IMR-90 (cell line): Measurements from ENCODE around the gene PSD. TPM values are rescaled to one million over a fixed set of nuclear protein-coding genes. Genes with fewer than 3 reads are reported as not detected.

Experiments
- ATAC-seq: fragments of 200-7000 bp; cut with Tn5 transposase; 2 replicates; pipeline ENCODE4 v1.9.1; 2020; ENCODE audit warnings: low read depth, mild to moderate bottlenecking, moderate library complexity
- BruUV-seq: library from RNA; stranded (reverse); fragments of 400-500 nt; replicated peaks from 2 replicates; lab custom pipeline; 2021; lab: Mats Ljungman, UMichigan
- CTCF ChIA-PET: fragments of 300-600 bp; formaldehyde crosslinking; extraction: SDS; loops from one replicate; lab custom pipeline; 2021; ENCODE audit warnings: antibody characterized with exemption; lab: Yijun Ruan, JAX
- POLR2A ChIA-PET: fragments of 300-600 bp; sonication (Branson Sonifier 250); formaldehyde crosslinking; loops from one replicate; lab custom pipeline; 2022; ENCODE audit warnings: antibody characterized with exemption; ENCODE audit not compliant: unreplicated experiment; lab: Charles Lee
- DNase-seq: peaks from one replicate; pipeline ENCODE4 v3.0.0; 2013
- H2AFZ ChIP-seq: replicated peaks from 2 replicates; pipeline ENCODE3; 2013; ENCODE audit warnings: low read length, mild to moderate bottlenecking; ENCODE audit not compliant: poor library complexity
- H2AK5ac ChIP-seq: 2 replicates; pipeline ENCODE4 v1.6.1; 2013; ENCODE audit warnings: low read depth, low read length, inconsistent platforms
- H2AK9ac ChIP-seq: replicated peaks from 2 replicates; pipeline ENCODE3; 2013; ENCODE audit warnings: mild to moderate bottlenecking, low read depth, low read length, moderate library complexity; ENCODE audit not compliant: poor library complexity
- H2BK120ac ChIP-seq: 2 replicates; pipeline ENCODE4 v1.6.1; 2013; ENCODE audit warnings: low read depth, low read length, inconsistent platforms
- H2BK15ac ChIP-seq: 3 replicates; pipeline ENCODE4 v1.6.1; 2013; ENCODE audit warnings: low read depth, low read length, inconsistent platforms
- H2BK20ac ChIP-seq: 2 replicates; pipeline ENCODE4 v1.6.1; 2013; ENCODE audit warnings: low read depth, mild to moderate bottlenecking, inconsistent platforms, low read length, moderate library complexity
- H2BK5ac ChIP-seq: 2 replicates; pipeline ENCODE4 v1.6.1; 2013; ENCODE audit warnings: mild to moderate bottlenecking, low read depth, low read length, inconsistent platforms; ENCODE audit not compliant: poor library complexity, severe bottlenecking
- H3K14ac ChIP-seq: replicated peaks from 2 replicates; pipeline ENCODE4 v1.6.1; 2013; ENCODE audit warnings: low read depth, low read length, inconsistent platforms
- H3K18ac ChIP-seq: 2 replicates; pipeline ENCODE4 v1.6.1; 2013; ENCODE audit warnings: low read depth, low read length, control low read depth
- H3K23ac ChIP-seq: 2 replicates; pipeline ENCODE4 v1.6.1; 2013; ENCODE audit warnings: low read depth, low read length, inconsistent platforms
- H3K27ac ChIP-seq: 2 replicates; pipeline ENCODE4 v1.5.1; 2013; ENCODE audit warnings: mild to moderate bottlenecking, control low read depth, low read length; ENCODE audit not compliant: insufficient read depth
- H3K27me3 ChIP-seq: 2 replicates; pipeline ENCODE4 v1.6.1; 2013; ENCODE audit warnings: low read length; ENCODE audit not compliant: control insufficient read depth, insufficient read depth
- H3K36me3 ChIP-seq: 2 replicates; pipeline ENCODE4 v1.6.1; 2013; ENCODE audit warnings: low read length, mixed read lengths; ENCODE audit not compliant: control insufficient read depth, insufficient read depth
- H3K4ac ChIP-seq: 2 replicates; pipeline ENCODE4 v1.6.1; 2013; ENCODE audit warnings: low read depth, low read length, inconsistent platforms
- H3K4me1 ChIP-seq: 2 replicates; pipeline ENCODE4 v1.6.1; 2013; ENCODE audit warnings: low read length, mixed read lengths; ENCODE audit not compliant: control insufficient read depth, insufficient read depth
- H3K4me2 ChIP-seq: 2 replicates; pipeline ENCODE4 v1.6.1; 2013; ENCODE audit warnings: low read depth, mild to moderate bottlenecking, control low read depth, low read length, moderate library complexity
- H3K4me3 ChIP-seq: 2 replicates; pipeline ENCODE4 v1.5.1; 2013; ENCODE audit warnings: low read depth, mild to moderate bottlenecking, control low read depth, low read length, moderate library complexity; ENCODE audit not compliant: insufficient read depth
- H3K56ac ChIP-seq: 2 replicates; pipeline ENCODE4 v1.6.1; 2013; ENCODE audit warnings: low read length, inconsistent platforms; ENCODE audit not compliant: insufficient read depth; ENCODE audit errors: extremely low read depth
- H3K79me1 ChIP-seq, 2 experiments: 2 replicates each; pipeline ENCODE4 v1.6.1; 2013; ENCODE audit warnings: low read length in 2 of 2, inconsistent platforms in 1 of 2, low read depth in 1 of 2
- H3K9ac ChIP-seq: 2 replicates; pipeline ENCODE4 v1.6.1; 2013; ENCODE audit warnings: low read depth, low read length, control low read depth
- H3K9me1 ChIP-seq: 2 replicates; pipeline ENCODE4 v1.6.1; 2013; ENCODE audit warnings: low read length, inconsistent platforms; ENCODE audit not compliant: insufficient read depth
- H3K9me3 ChIP-seq: 2 replicates; pipeline ENCODE4 v1.6.1; 2013; ENCODE audit warnings: low read length; ENCODE audit not compliant: control insufficient read depth, insufficient read depth
- H4K20me1 ChIP-seq: 2 replicates; pipeline ENCODE4 v1.6.1; 2013; ENCODE audit warnings: low read length, inconsistent platforms; ENCODE audit not compliant: insufficient read depth
- H4K5ac ChIP-seq: 2 replicates; pipeline ENCODE4 v1.6.1; 2013; ENCODE audit warnings: mild to moderate bottlenecking, low read depth, low read length, control low read depth
- H4K8ac ChIP-seq, 2 experiments: 2 replicates each; pipeline ENCODE4 v1.6.1; 2013; ENCODE audit warnings: low read depth in 2 of 2, low read length in 2 of 2, control low read depth in 1 of 2, inconsistent platforms in 1 of 2
- H4K91ac ChIP-seq: 2 replicates; pipeline ENCODE4 v1.6.1; 2013; ENCODE audit warnings: low read depth, low read length, inconsistent platforms; ENCODE audit not compliant: insufficient read depth
- CHD1 ChIP-seq: IDR thresholded peaks from 2 replicates; pipeline ENCODE4 v1.6.1; 2012; ENCODE audit warnings: low read depth, low read length, improper control_type of control experiment
- MAFK ChIP-seq: IDR thresholded peaks from 2 replicates; pipeline ENCODE4 v1.6.1; 2012; ENCODE audit warnings: low read depth, low read length, improper control_type of control experiment
- MAZ ChIP-seq: IDR thresholded peaks from 2 replicates; pipeline ENCODE4 v1.6.1; 2012; ENCODE audit warnings: low read depth, mild to moderate bottlenecking, low read length, improper control_type of control experiment, moderate library complexity, borderline replicate concordance
- MXI1 ChIP-seq: IDR thresholded peaks from 2 replicates; pipeline ENCODE4 v1.6.1; 2012; ENCODE audit warnings: low read depth, mild to moderate bottlenecking, low read length, moderate library complexity, borderline replicate concordance
- NFE2L2 ChIP-seq: fragments of 150-350 bp; IDR thresholded peaks from 2 replicates; pipeline ENCODE4 v1.6.1; 2016; ENCODE audit warnings: low read depth, mild to moderate bottlenecking, low read length
- POLR2A ChIP-seq: IDR thresholded peaks from 2 replicates; pipeline ENCODE4 v1.6.1; 2012; ENCODE audit warnings: mild to moderate bottlenecking, low read depth, low read length
- RAD21 ChIP-seq: IDR thresholded peaks from 2 replicates; pipeline ENCODE4 v1.6.1; 2012; ENCODE audit warnings: low read length, improper control_type of control experiment
- RFX5 ChIP-seq: IDR thresholded peaks from 2 replicates; pipeline ENCODE4 v1.8.0; 2012; ENCODE audit warnings: low read depth, mild to moderate bottlenecking, low read length, moderate library complexity
- WGBS, 2 experiments: methylation state at CpG; one replicate each; pipeline versions ENCODE4 v1.1.5 to v1.1.7; 2013; ENCODE audit warnings: missing lambda C conversion rate in 2 of 2; ENCODE audit not compliant: insufficient read length in 1 of 2; ENCODE audit errors: extremely low coverage in 2 of 2; 5-methylcytosine and 5-hydroxymethylcytosine counted together
- dilution Hi-C: fragments of 300-500 bp; cut with HindIII; formaldehyde crosslinking; loops from one replicate; pipeline ENCODE4 v1.14.3; 2018; ENCODE audit warnings: low sequenced_read_pairs; ENCODE audit not compliant: unreplicated experiment
- in situ Hi-C: fragments of 300-500 bp; cut with MboI; formaldehyde crosslinking; loops from 3 replicates; pipeline ENCODE4 v1.14.3; 2019; ENCODE audit warnings: low sequenced_read_pairs, inconsistent platforms, mixed read lengths
- intact Hi-C: fragments of 100-400 bp; cut with micrococcal nuclease; formaldehyde crosslinking; loops from 2 replicates; pipeline ENCODE4 v1.10.0; 2022
- polyA plus RNA-seq, 3 experiments: library from polyadenylated mRNA; depleted of rRNA; stranded (reverse); fragments of >200 nt; gene quantifications; 2 replicates each; pipeline ENCODE4 v1.2.3, GENCODE V29; 2012; ENCODE audit warnings: low replicate concordance in 1 of 3
- total RNA-seq: library from RNA; depleted of rRNA; stranded (reverse); fragments of >200 nt; gene quantifications from 2 replicates; pipeline ENCODE4 v1.2.3, GENCODE V29; 2012
- TF ChIP-seq, protein P1 (sequence below): fragments of 150-350 bp; IDR thresholded peaks from 2 replicates; pipeline ENCODE4 v1.6.1; 2017; ENCODE audit warnings: mild to moderate bottlenecking, antibody characterized with exemption, low read length, low read depth

The PSD gene
- total and polyA plus RNA-seq, 2 of the 4 experiments (the other 2 are of a cell fraction): 2.0 to 4.4 TPM

DNA sequence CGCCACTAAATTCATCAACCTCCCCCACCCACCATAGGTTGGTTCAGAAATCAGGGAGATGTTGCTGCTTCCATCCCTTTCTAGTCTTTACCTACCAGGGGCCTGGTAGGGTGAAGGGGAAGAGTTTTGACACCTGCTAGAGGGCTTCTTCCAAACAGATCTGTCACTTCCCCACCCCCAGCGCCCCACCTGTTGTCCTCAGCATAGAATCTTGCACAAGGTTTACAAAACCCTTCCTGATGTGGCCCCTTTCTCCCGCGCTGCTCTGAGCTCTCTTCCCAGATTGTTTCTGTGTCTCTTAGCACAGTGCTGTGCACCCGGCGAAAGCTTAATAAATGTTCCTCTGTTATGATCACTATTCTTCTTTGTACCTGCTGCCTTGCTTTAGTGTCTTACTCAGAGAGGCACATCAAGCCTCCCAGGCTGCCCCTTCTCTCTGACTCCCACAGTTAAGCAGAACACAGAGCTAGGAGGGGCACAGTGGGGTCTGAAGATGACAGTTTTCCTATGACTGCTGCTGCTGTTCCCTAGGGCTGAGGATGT lies 44.0 kb upstream of the PSD start:
- H4K91ac ChIP-seq: no peak overlapping the region
- H3K9me3 ChIP-seq: no peaks in the 10 kb centered on the region
- no peak overlapping the region for H2BK5ac ChIP-seq
- BruUV-seq: no TSS peak
- H4K8ac ChIP-seq: no peak overlapping the region
- no peak overlapping the region for H3K23ac ChIP-seq
- peaks cover 8% of the 10 kb centered on the region for H3K4me1 ChIP-seq
- H3K4me3 ChIP-seq: no peak overlapping the region
- H3K27me3 ChIP-seq: peaks cover 16% of the 10 kb centered on the region
- no peak overlapping the region for H3K18ac ChIP-seq
- no peak overlapping the region for H2BK15ac ChIP-seq
- in situ Hi-C loops (no loop called here), intact Hi-C loops (no loop called here), dilution Hi-C loops (no loop called here)
- H2AK9ac ChIP-seq: no peak overlapping the region
- H2AFZ ChIP-seq: peak overlapping the region; percentile 53
- no peaks in the 10 kb centered on the region for H3K79me1 ChIP-seq
- TF ChIP-seq MAZ (no peak), MXI1 (no peak), RAD21 (no peak), MAFK (no peak), RFX5 (no peak), POLR2A (no peak), CHD1 (no peak), NFE2L2 (no peak)
- TF ChIP-seq, protein P1, sequence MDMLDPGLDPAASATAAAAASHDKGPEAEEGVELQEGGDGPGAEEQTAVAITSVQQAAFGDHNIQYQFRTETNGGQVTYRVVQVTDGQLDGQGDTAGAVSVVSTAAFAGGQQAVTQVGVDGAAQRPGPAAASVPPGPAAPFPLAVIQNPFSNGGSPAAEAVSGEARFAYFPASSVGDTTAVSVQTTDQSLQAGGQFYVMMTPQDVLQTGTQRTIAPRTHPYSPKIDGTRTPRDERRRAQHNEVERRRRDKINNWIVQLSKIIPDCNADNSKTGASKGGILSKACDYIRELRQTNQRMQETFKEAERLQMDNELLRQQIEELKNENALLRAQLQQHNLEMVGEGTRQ: no peak
- 17% methylated on average over 1 of the region's 6 CpGs; no CpG with 5 or more reads in 1 of the 2 experiments for WGBS, 2 experiments
- H2BK120ac ChIP-seq: no peak overlapping the region
- no peak overlapping the region for H3K27ac ChIP-seq
- ATAC-seq (no peak), DNase-seq (no peak)
- H4K5ac ChIP-seq: no peak overlapping the region
- CTCF ChIA-PET: no interaction called here
- H3K56ac ChIP-seq: no peak overlapping the region
- no peak overlapping the region for H3K9ac ChIP-seq
- no peaks in the 10 kb centered on the region for H4K20me1 ChIP-seq
- POLR2A ChIA-PET: no interaction called here
- H3K4ac ChIP-seq: no peak overlapping the region
- no peak overlapping the region for H3K14ac ChIP-seq
- no peak overlapping the region for H2BK20ac ChIP-seq
- no peak overlapping the region for H3K4me2 ChIP-seq
- H3K36me3 ChIP-seq: no peaks in the 10 kb centered on the region
- no peak overlapping the region for H2AK5ac ChIP-seq
- H3K9me1 ChIP-seq: peaks cover 3% of the 10 kb centered on the region
